Stimulated activated CD4-positive, alpha-beta T cell treated with anti-CD3 and anti-CD28 coated beads, Interleukin-15, amount 100 ng/mL, for 24 hours (primary cell): ENCODE results near the gene KCNC3.

Experiments used
- DNase-seq: peaks from one replicate; pipeline ENCODE4 v3.0.0-alpha.2; 2020

The KCNC3 gene

GRCh38 chr19:50329146-50329925 lies at the start of gene KCNC3:
TSS of gene KCNC3 (minus strand) at chr19:50329377. CDS start at chr19:50329082, 295 bp downstream.
- peak; percentile 99 for DNase-seq

GRCh38 chr19:50378863-50379236 lies 49.7 kb upstream of the KCNC3 start:
- no peak for DNase-seq

- no peak for DNase-seq
These were observed 49.1 kb upstream of the KCNC3 start for GRCh38 chr19:50378169-50378862.

- DNase-seq: no peak
These were observed 48.3 kb upstream of the KCNC3 start for GRCh38 chr19:50377517-50377916.

- peak; percentile 69 for DNase-seq
These were observed 47.9 kb upstream of the KCNC3 start for GRCh38 chr19:50377051-50377461.

GRCh38 chr19:50376166-50377050 lies 47.2 kb upstream of the KCNC3 start, which contains the start of gene NR1H2:
TSS of gene NR1H2 (plus strand) at chr19:50376457. CDS start at chr19:50377606, 1,149 bp downstream.
- peak; percentile 94 for DNase-seq

- no peak for DNase-seq
These were observed 42.8 kb upstream of the KCNC3 start for GRCh38 chr19:50371914-50372475.

GRCh38 chr19:50368649-50369570 lies 39.7 kb upstream of the KCNC3 start:
- DNase-seq: peak; percentile 84

- DNase-seq: peak; percentile 40
These were observed 36.5 kb upstream of the KCNC3 start, which contains the start of gene NAPSA for GRCh38 chr19:50365434-50366306. TSS of gene NAPSA (minus strand) at chr19:50365639. CDS start at chr19:50365621, 18 bp downstream.

GRCh38 chr19:50362656-50363424 lies 33.7 kb upstream of the KCNC3 start:
- DNase-seq: peak; percentile 68

- peak; percentile 37 for DNase-seq
These were observed 32.8 kb upstream of the KCNC3 start for GRCh38 chr19:50362030-50362412.

- peak; percentile 51 for DNase-seq
These were observed 32.3 kb upstream of the KCNC3 start for GRCh38 chr19:50361290-50362029.

GRCh38 chr19:50359328-50359818 lies 30.2 kb upstream of the KCNC3 start:
- DNase-seq: no peak

- peak; percentile 80 for DNase-seq
These were observed 29.5 kb upstream of the KCNC3 start for GRCh38 chr19:50358483-50359327.

- peak; percentile 92 for DNase-seq
These were observed 28.3 kb upstream of the KCNC3 start for GRCh38 chr19:50357178-50358100.

- no peak for DNase-seq
These were observed 27.6 kb upstream of the KCNC3 start for GRCh38 chr19:50356691-50357177.
